Keratinocyte (primary cell): ENCODE measurements around the gene PTPN14. TPM values are rescaled to one million over a fixed set of nuclear protein-coding genes. Genes with fewer than 3 reads are reported as not detected.

ENCODE experiments used
- DNase-seq: peaks from one replicate; pipeline ENCODE4 v3.0.0-alpha.2; 2011; ENCODE audit warnings: low read depth, missing footprints, low spot score
- FAIRE-seq: peaks from 2 replicates; lab custom pipeline; 2011; peaks lifted over from hg19 to GRCh38; lab: Jason Lieb, UNC
- H2AFZ ChIP-seq: 2 replicates; pipeline ENCODE4 v1.6.0; 2012; ENCODE audit warnings: low read length, control low read depth, inconsistent platforms; ENCODE audit not compliant: control insufficient read depth
- H3K27ac ChIP-seq: 2 replicates; pipeline ENCODE4 v1.5.1; 2011; ENCODE audit warnings: low read length; ENCODE audit not compliant: control insufficient read depth, insufficient read depth
- H3K27me3 ChIP-seq: 3 replicates; pipeline ENCODE4 v1.6.0; 2011; ENCODE audit warnings: low read length; ENCODE audit not compliant: control insufficient read depth, insufficient read depth; ENCODE audit errors: extremely low read depth
- H3K36me3 ChIP-seq, 2 experiments: 2 replicates in 1 of 2; 3 replicates in 1 of 2; pipeline ENCODE4 v1.5.1; 2011; ENCODE audit warnings: low read length in 2 of 2, mild to moderate bottlenecking in 1 of 2; ENCODE audit not compliant: control insufficient read depth in 2 of 2, insufficient read depth in 2 of 2; ENCODE audit errors: extremely low read depth in 1 of 2
- H3K4me1 ChIP-seq: 3 replicates; pipeline ENCODE4 v1.5.1; 2011; ENCODE audit warnings: low read length; ENCODE audit not compliant: control insufficient read depth, insufficient read depth; ENCODE audit errors: extremely low read depth
- H3K4me2 ChIP-seq: 3 replicates; pipeline ENCODE4 v1.6.0; 2011; ENCODE audit warnings: low read depth, low read length; ENCODE audit not compliant: control insufficient read depth, insufficient read depth; ENCODE audit errors: extremely low read depth
- H3K4me3 ChIP-seq, 3 experiments: fragments of 200-600 bp in 1 of 3; sonication (generic) in 1 of 3; 2 replicates in 2 of 3; 3 replicates in 1 of 3; pipeline ENCODE4 v1.5.1; 2011 to 2016; ENCODE audit warnings: low read length in 3 of 3, mild to moderate bottlenecking in 3 of 3, control low read depth in 2 of 3, inconsistent platforms in 1 of 3, low read depth in 1 of 3, mixed read lengths in 1 of 3, mixed run types in 1 of 3, moderate library complexity in 1 of 3; ENCODE audit not compliant: control insufficient read depth in 2 of 3, insufficient read depth in 2 of 3; ENCODE audit errors: extremely low read depth in 1 of 3
- H3K79me2 ChIP-seq: 2 replicates; pipeline ENCODE4 v1.6.0; 2012; ENCODE audit warnings: low read length; ENCODE audit not compliant: control insufficient read depth, insufficient read depth
- H3K9ac ChIP-seq: 3 replicates; pipeline ENCODE4 v1.6.0; 2011; ENCODE audit warnings: low read length; ENCODE audit not compliant: control insufficient read depth, insufficient read depth; ENCODE audit errors: extremely low read depth
- H3K9me1 ChIP-seq: 3 replicates; pipeline ENCODE4 v1.6.0; 2011; ENCODE audit warnings: low read length; ENCODE audit not compliant: control insufficient read depth, insufficient read depth; ENCODE audit errors: extremely low read depth
- H3K9me3 ChIP-seq: 2 replicates; pipeline ENCODE4 v1.5.1; 2012; ENCODE audit warnings: low read depth, low read length; ENCODE audit not compliant: control insufficient read depth
- H4K20me1 ChIP-seq: 3 replicates; pipeline ENCODE4 v1.6.0; 2011; ENCODE audit warnings: low read length; ENCODE audit not compliant: control insufficient read depth, insufficient read depth; ENCODE audit errors: extremely low read depth
- EZH2 ChIP-seq: IDR thresholded peaks from one replicate; pipeline ENCODE4 v1.6.1; 2012; ENCODE audit warnings: inconsistent platforms, mild to moderate bottlenecking, low read length, moderate library complexity
- dilution Hi-C: fragments of 300-500 bp; cut with MboI; formaldehyde crosslinking; loops from one replicate; pipeline ENCODE4 v1.7.0; 2020; ENCODE audit warnings: low sequenced_read_pairs; ENCODE audit not compliant: extremely low pct_ligation_motif_present
- polyA plus RNA-seq, 5 experiments: library from polyadenylated mRNA; depleted of rRNA in 3 of 5; stranded (reverse) in 3 of 5; stranded (forward) in 1 of 5; unstranded in 1 of 5; fragments of >200 nt; gene quantifications; 1 replicate in 1 of 5; 2 replicates in 3 of 5; 3 replicates in 1 of 5; pipeline versions ENCODE4 v1.2.1 to v1.2.3, GENCODE V29; 2011 to 2012; ENCODE audit warnings: missing spikeins in 2 of 5, low read depth in 1 of 5, low replicate concordance in 1 of 5
- TF ChIP-seq, protein P1 (sequence below), 3 experiments: IDR thresholded peaks in 1 of 3; conservative IDR thresholded peaks in 1 of 3; optimal IDR thresholded peaks in 1 of 3; 2 replicates in 2 of 3; 3 replicates in 1 of 3; pipeline versions ENCODE3 to v1.5.1; 2011; ENCODE audit warnings: low read length in 3 of 3, mild to moderate bottlenecking in 3 of 3, moderate library complexity in 2 of 3, control low read depth in 1 of 3, inconsistent platforms in 1 of 3; ENCODE audit not compliant: insufficient read depth in 2 of 3; ENCODE audit errors: extremely low read depth in 1 of 3

Gene PTPN14
- polyA plus RNA-seq, 1 donor (not counting 4 experiments of a cell fraction or from before 2014, with no cell fraction given), result 29.9 TPM

- FAIRE-seq, result no peak
- no peak overlapping the region for H2AFZ ChIP-seq
- no peak overlapping the region for H3K4me3 ChIP-seq
- no peaks in the 10 kb centered on the region for H3K27me3 ChIP-seq
- TF ChIP-seq EZH2, result no peak
- TF ChIP-seq, protein P1, sequence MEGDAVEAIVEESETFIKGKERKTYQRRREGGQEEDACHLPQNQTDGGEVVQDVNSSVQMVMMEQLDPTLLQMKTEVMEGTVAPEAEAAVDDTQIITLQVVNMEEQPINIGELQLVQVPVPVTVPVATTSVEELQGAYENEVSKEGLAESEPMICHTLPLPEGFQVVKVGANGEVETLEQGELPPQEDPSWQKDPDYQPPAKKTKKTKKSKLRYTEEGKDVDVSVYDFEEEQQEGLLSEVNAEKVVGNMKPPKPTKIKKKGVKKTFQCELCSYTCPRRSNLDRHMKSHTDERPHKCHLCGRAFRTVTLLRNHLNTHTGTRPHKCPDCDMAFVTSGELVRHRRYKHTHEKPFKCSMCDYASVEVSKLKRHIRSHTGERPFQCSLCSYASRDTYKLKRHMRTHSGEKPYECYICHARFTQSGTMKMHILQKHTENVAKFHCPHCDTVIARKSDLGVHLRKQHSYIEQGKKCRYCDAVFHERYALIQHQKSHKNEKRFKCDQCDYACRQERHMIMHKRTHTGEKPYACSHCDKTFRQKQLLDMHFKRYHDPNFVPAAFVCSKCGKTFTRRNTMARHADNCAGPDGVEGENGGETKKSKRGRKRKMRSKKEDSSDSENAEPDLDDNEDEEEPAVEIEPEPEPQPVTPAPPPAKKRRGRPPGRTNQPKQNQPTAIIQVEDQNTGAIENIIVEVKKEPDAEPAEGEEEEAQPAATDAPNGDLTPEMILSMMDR (optimal IDR thresholded peaks at IDR 0.05 in 1 of 3, IDR thresholded peaks at IDR 0.05 in 1 of 3, conservative IDR thresholded peaks at IDR 0.05 in 1 of 3; ENCODE audit: extremely low read depth in 1 of 3, insufficient read depth in 2 of 3, low read length in 3 of 3), result no peak
- H3K9me1 ChIP-seq, result no peaks in the 10 kb centered on the region
- DNase-seq, result no peak
- peaks cover 12% of the 10 kb centered on the region for H3K79me2 ChIP-seq
- H3K36me3 ChIP-seq, result peaks cover 25 to 29% of the 10 kb centered on the region in 2 experiments
- peaks cover 32% of the 10 kb centered on the region for H3K4me1 ChIP-seq
- no peak overlapping the region for H3K27ac ChIP-seq
- no peaks in the 10 kb centered on the region for H3K9me3 ChIP-seq
- no peaks in the 10 kb centered on the region for H4K20me1 ChIP-seq
- dilution Hi-C loops, result no loop called here
- no peak overlapping the region for H3K9ac ChIP-seq
- H3K4me2 ChIP-seq, result no peak overlapping the region
Observed at GRCh38 chr1:214401666-214402065, 149.7 kb downstream of the PTPN14 start.

- no peak overlapping the region for H3K4me3 ChIP-seq
- no peaks in the 10 kb centered on the region for H3K27me3 ChIP-seq
- peaks cover 9% of the 10 kb centered on the region for H3K79me2 ChIP-seq
- FAIRE-seq (no peak), DNase-seq (no peak)
- H4K20me1 ChIP-seq, result no peaks in the 10 kb centered on the region
- no peaks in the 10 kb centered on the region for H3K9me3 ChIP-seq
- H3K9ac ChIP-seq, result no peak overlapping the region
- H3K27ac ChIP-seq, result no peak overlapping the region
- H3K9me1 ChIP-seq, result no peaks in the 10 kb centered on the region
- dilution Hi-C loops, result no loop called here
- H3K36me3 ChIP-seq, result peaks cover 26 to 38% of the 10 kb centered on the region in 2 experiments
- H3K4me1 ChIP-seq, result peaks cover 24% of the 10 kb centered on the region
- H3K4me2 ChIP-seq, result no peak overlapping the region
- H2AFZ ChIP-seq, result no peak overlapping the region
- TF ChIP-seq, protein P1 (optimal IDR thresholded peaks at IDR 0.05 in 1 of 3, IDR thresholded peaks at IDR 0.05 in 1 of 3, conservative IDR thresholded peaks at IDR 0.05 in 1 of 3; ENCODE audit: extremely low read depth in 1 of 3, insufficient read depth in 2 of 3, low read length in 3 of 3), result no peak
- TF ChIP-seq EZH2, result no peak
Observed at GRCh38 chr1:214400131-214400530, 151.3 kb downstream of the PTPN14 start.
